WTC11 (cell line): ENCODE measurements around the gene SFI1. TPM values are rescaled to one million over a fixed set of nuclear protein-coding genes. Genes with fewer than 3 reads are reported as not detected.

Source experiments
- ATAC-seq: fragments of 200-7000 bp; cut with Tn5 transposase; 2 replicates; pipeline ENCODE4 v1.10.0; 2021; ENCODE audit warnings: mild to moderate bottlenecking, moderate library complexity
- CTCF ChIA-PET: fragments of 300-600 bp; sonication (Branson Sonifier 250); formaldehyde crosslinking; loops from one replicate; lab custom pipeline; 2021; ENCODE audit warnings: antibody characterized with exemption; lab: Charles Lee
- POLR2A ChIA-PET: fragments of 350-600 bp; sonication (Branson Sonifier 250); formaldehyde crosslinking; loops from one replicate; lab custom pipeline; 2021; ENCODE audit warnings: antibody characterized with exemption; lab: Charles Lee
- DNase-seq: peaks from one replicate; pipeline ENCODE4 v3.0.0; 2021; ENCODE audit warnings: low spot score
- H3K27ac Mint-ChIP-seq: 2 replicates; pipeline ENCODE4 v1.8.0; 2021; ENCODE audit warnings: mixed read lengths
- H3K27me3 Mint-ChIP-seq: 2 replicates; pipeline ENCODE4 v1.8.0; 2021; ENCODE audit warnings: low read depth, mild to moderate bottlenecking, moderate library complexity, mixed read lengths
- H3K36me3 Mint-ChIP-seq: 2 replicates; pipeline ENCODE4 v1.8.0; 2021; ENCODE audit warnings: mixed read lengths
- H3K4me1 Mint-ChIP-seq: 2 replicates; pipeline ENCODE4 v1.8.0; 2022; ENCODE audit warnings: mixed read lengths
- H3K4me3 Mint-ChIP-seq: 2 replicates; pipeline ENCODE4 v1.8.0; 2021; ENCODE audit warnings: mild to moderate bottlenecking, moderate library complexity, mixed read lengths
- H3K9me3 Mint-ChIP-seq: 2 replicates; pipeline ENCODE4 v1.8.0; 2021; ENCODE audit warnings: mixed read lengths
- AFF4 ChIP-seq: sonication (generic); formaldehyde crosslinking; IDR thresholded peaks from 2 replicates; pipeline ENCODE4 v1.8.1; 2023; ENCODE audit warnings: mild to moderate bottlenecking, missing genetic modification reagents, borderline replicate concordance
- CBFB ChIP-seq: sonication (generic); formaldehyde crosslinking; IDR thresholded peaks from 2 replicates; pipeline ENCODE4 v1.8.1; 2022; ENCODE audit warnings: mild to moderate bottlenecking, low read depth, missing genetic modification reagents
- FOXJ3 ChIP-seq: sonication (generic); formaldehyde crosslinking; IDR thresholded peaks from 2 replicates; pipeline ENCODE4 v1.9.0; 2021; ENCODE audit warnings: missing genetic modification reagents, mild to moderate bottlenecking, borderline replicate concordance
- HMGA2 ChIP-seq: fragments of 250-450 bp; sonication (Bioruptor Pico); IDR thresholded peaks from 2 replicates; pipeline ENCODE4 v1.4.0; 2021; ENCODE audit warnings: mild to moderate bottlenecking, moderate library complexity
- IRF2 ChIP-seq: sonication (generic); formaldehyde crosslinking; IDR thresholded peaks from 2 replicates; pipeline ENCODE4 v1.8.0; 2022; ENCODE audit warnings: low read depth, missing genetic modification reagents, borderline replicate concordance
- JAZF1 ChIP-seq: fragments of 250-450 bp; sonication (Bioruptor Pico); IDR thresholded peaks from 2 replicates; pipeline ENCODE4 v1.9.0; 2021; ENCODE audit warnings: moderate library complexity, mild to moderate bottlenecking, inconsistent platforms
- MXD4 ChIP-seq: fragments of 250-450 bp; sonication (Bioruptor Pico); IDR thresholded peaks from 2 replicates; pipeline ENCODE4 v1.8.0; 2021; ENCODE audit warnings: mild to moderate bottlenecking, moderate library complexity, borderline replicate concordance
- NR1H2 ChIP-seq: sonication (generic); formaldehyde crosslinking; IDR thresholded peaks from 2 replicates; pipeline ENCODE4 v1.9.0; 2021; ENCODE audit warnings: mild to moderate bottlenecking, moderate library complexity, missing genetic modification reagents
- OVOL2 ChIP-seq: fragments of 250-450 bp; sonication (Bioruptor Pico); IDR thresholded peaks from 2 replicates; pipeline ENCODE4 v1.9.0; 2021; ENCODE audit warnings: mild to moderate bottlenecking, borderline replicate concordance
- RORB ChIP-seq: fragments of 250-450 bp; sonication (Bioruptor Pico); IDR thresholded peaks from 2 replicates; pipeline ENCODE4 v1.9.0; 2021; ENCODE audit warnings: mild to moderate bottlenecking
- STAT6 ChIP-seq: sonication (generic); formaldehyde crosslinking; conservative IDR thresholded peaks from 2 replicates; pipeline ENCODE4 v1.8.1; 2023; ENCODE audit warnings: mild to moderate bottlenecking, low read depth, missing genetic modification reagents, moderate library complexity
- TCF7 ChIP-seq: sonication (generic); formaldehyde crosslinking; IDR thresholded peaks from 2 replicates; pipeline ENCODE4 v1.8.0; 2022; ENCODE audit warnings: mild to moderate bottlenecking, low read depth, missing genetic modification reagents, moderate library complexity
- ZNF219 ChIP-seq: sonication (generic); formaldehyde crosslinking; IDR thresholded peaks from 2 replicates; pipeline ENCODE4 v1.8.0; 2023; ENCODE audit warnings: missing genetic modification reagents, mild to moderate bottlenecking, borderline replicate concordance
- ZNF232 ChIP-seq: sonication (generic); formaldehyde crosslinking; IDR thresholded peaks from 2 replicates; pipeline ENCODE4 v1.8.0; 2022; ENCODE audit warnings: mild to moderate bottlenecking, missing genetic modification reagents
- ZNF671 ChIP-seq: fragments of 250-450 bp; sonication (Bioruptor Pico); IDR thresholded peaks from 2 replicates; pipeline ENCODE4 v1.8.0; 2021; ENCODE audit warnings: mild to moderate bottlenecking
- total RNA-seq: library from RNA; stranded (reverse); gene quantifications from 3 replicates; pipeline ENCODE4 v1.2.3, GENCODE V29; 2021
- TF ChIP-seq, protein P1 (sequence below): sonication (generic); formaldehyde crosslinking; IDR thresholded peaks from 2 replicates; pipeline ENCODE4 v1.8.0; 2023; ENCODE audit warnings: mild to moderate bottlenecking, missing genetic modification reagents

Gene SFI1
- total RNA-seq, 1 experiment from 2014 or later, result 43.6 TPM

DNA sequence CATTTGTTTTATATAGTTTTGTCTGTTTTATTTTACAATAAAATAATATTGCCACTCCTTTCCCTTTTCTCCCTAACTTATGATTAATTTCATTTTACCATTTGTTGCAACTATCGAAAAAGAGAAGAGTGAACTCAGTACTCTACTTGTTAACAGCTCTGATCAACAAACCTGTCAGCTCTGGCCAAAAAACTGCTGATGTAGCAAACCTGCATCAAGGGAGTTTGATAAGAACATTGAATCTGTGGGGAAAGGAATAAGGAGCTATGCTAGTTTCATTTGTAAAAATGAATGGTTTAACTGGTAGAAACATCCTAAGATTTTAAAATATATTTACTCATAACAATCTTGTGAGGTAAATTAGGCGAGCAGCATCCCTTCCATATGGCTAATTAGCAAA, 49.6 kb upstream of the SFI1 start (continued):
- TF ChIP-seq ZNF671, result no peak
- TF ChIP-seq NR1H2 (CRISPR knock-in tag), result no peak
- TF ChIP-seq ZNF232 (CRISPR knock-in tag), result no peak
- TF ChIP-seq TCF7 (CRISPR knock-in tag), result no peak
- TF ChIP-seq STAT6 (CRISPR knock-in tag), result no peak
- TF ChIP-seq, protein P1, sequence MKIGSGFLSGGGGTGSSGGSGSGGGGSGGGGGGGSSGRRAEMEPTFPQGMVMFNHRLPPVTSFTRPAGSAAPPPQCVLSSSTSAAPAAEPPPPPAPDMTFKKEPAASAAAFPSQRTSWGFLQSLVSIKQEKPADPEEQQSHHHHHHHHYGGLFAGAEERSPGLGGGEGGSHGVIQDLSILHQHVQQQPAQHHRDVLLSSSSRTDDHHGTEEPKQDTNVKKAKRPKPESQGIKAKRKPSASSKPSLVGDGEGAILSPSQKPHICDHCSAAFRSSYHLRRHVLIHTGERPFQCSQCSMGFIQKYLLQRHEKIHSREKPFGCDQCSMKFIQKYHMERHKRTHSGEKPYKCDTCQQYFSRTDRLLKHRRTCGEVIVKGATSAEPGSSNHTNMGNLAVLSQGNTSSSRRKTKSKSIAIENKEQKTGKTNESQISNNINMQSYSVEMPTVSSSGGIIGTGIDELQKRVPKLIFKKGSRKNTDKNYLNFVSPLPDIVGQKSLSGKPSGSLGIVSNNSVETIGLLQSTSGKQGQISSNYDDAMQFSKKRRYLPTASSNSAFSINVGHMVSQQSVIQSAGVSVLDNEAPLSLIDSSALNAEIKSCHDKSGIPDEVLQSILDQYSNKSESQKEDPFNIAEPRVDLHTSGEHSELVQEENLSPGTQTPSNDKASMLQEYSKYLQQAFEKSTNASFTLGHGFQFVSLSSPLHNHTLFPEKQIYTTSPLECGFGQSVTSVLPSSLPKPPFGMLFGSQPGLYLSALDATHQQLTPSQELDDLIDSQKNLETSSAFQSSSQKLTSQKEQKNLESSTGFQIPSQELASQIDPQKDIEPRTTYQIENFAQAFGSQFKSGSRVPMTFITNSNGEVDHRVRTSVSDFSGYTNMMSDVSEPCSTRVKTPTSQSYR (CRISPR knock-in tag), result no peak
- TF ChIP-seq OVOL2 (CRISPR knock-in tag), result no peak
- no peak for TF ChIP-seq HMGA2 (CRISPR knock-in tag)
- TF ChIP-seq CBFB (CRISPR knock-in tag), result no peak
- no peak for TF ChIP-seq FOXJ3 (CRISPR knock-in tag)

GRCh38 chr22:31447337-31447736, 49.0 kb upstream of the SFI1 start:
- H3K27ac Mint-ChIP-seq, result no peak overlapping the region
- no peak overlapping the region for H3K4me3 Mint-ChIP-seq
- H3K9me3 Mint-ChIP-seq, result no peaks in the 10 kb centered on the region
- CTCF ChIA-PET, result no interaction called here
- no peaks in the 10 kb centered on the region for H3K4me1 Mint-ChIP-seq
- POLR2A ChIA-PET, result interaction anchor here (1.3 kb wide), 1 partner anchor 10 kb away, joined by 3 read pairs; no protein-coding TSS in a partner anchor
- peaks cover 12% of the 10 kb centered on the region for H3K36me3 Mint-ChIP-seq
- H3K27me3 Mint-ChIP-seq, result no peaks in the 10 kb centered on the region
- no peak for TF ChIP-seq TCF7 (CRISPR knock-in tag)
- TF ChIP-seq RORB (CRISPR knock-in tag), result no peak
- TF ChIP-seq AFF4 (CRISPR knock-in tag), result no peak
- TF ChIP-seq IRF2 (CRISPR knock-in tag), result no peak
- no peak for TF ChIP-seq ZNF219 (CRISPR knock-in tag)
- TF ChIP-seq MXD4 (CRISPR knock-in tag), result no peak
- TF ChIP-seq STAT6 (CRISPR knock-in tag), result no peak
- TF ChIP-seq JAZF1 (CRISPR knock-in tag), result no peak
- ATAC-seq (no peak), DNase-seq (no peak)
